CD4-positive, alpha-beta T cell treated with Interleukin-6 at 100 ng/mL for 8 hours (primary cell): ENCODE measurements around the gene PHF2.

Source experiments
- DNase-seq: peaks from one replicate; pipeline ENCODE4 v3.0.0-alpha.2; 2020; ENCODE audit warnings: mixed read lengths, low spot score

Gene PHF2

DNA sequence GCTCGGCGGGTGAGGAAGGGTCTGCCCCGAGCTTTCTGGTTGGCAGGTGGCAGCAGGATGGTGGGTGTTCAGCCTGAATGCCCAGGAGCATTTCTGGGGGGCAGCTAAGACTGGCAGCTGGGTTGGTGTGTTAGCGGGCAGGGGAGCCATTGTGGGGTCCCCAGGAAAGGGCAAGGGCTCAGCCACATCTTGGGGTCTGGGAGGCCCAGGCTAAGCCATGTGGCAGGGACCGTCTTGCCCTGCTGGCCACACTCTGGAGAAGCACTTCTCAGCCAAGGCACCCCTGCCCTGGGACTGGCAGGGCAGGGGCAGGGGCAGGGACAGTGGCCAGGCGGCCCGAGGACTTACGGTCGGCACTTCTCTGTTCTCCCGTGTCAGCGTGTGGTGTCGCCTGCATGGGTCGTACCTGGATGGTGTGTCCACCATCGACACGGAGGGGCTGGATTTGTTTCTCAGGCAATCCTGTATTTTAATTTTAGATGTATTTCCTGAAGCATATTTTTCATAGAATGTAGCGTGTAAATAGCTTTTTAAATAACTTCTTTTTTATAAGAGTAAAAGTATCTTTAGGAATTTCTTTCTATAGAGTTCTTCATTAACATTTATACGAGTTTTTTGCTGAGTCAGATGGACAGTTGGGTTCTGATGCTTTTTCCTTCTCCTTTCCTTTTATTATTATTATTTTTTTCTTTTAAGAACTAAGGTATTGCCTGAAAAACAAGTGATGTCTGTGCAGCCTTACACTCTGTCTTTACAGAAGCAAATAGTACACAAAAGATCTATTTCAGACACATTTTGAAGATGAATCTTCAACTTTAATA is 102.0 kb downstream of the PHF2 start:
- no peak for DNase-seq

- peak; percentile 0 for DNase-seq
These were observed 103.4 kb downstream of the PHF2 start for GRCh38 chr9:93679536-93680442.

GRCh38 chr9:93680443-93681268 is 104.3 kb downstream of the PHF2 start:
- DNase-seq, result no peak

GRCh38 chr9:93681269-93682154 is 105.1 kb downstream of the PHF2 start:
- no peak for DNase-seq

DNA sequence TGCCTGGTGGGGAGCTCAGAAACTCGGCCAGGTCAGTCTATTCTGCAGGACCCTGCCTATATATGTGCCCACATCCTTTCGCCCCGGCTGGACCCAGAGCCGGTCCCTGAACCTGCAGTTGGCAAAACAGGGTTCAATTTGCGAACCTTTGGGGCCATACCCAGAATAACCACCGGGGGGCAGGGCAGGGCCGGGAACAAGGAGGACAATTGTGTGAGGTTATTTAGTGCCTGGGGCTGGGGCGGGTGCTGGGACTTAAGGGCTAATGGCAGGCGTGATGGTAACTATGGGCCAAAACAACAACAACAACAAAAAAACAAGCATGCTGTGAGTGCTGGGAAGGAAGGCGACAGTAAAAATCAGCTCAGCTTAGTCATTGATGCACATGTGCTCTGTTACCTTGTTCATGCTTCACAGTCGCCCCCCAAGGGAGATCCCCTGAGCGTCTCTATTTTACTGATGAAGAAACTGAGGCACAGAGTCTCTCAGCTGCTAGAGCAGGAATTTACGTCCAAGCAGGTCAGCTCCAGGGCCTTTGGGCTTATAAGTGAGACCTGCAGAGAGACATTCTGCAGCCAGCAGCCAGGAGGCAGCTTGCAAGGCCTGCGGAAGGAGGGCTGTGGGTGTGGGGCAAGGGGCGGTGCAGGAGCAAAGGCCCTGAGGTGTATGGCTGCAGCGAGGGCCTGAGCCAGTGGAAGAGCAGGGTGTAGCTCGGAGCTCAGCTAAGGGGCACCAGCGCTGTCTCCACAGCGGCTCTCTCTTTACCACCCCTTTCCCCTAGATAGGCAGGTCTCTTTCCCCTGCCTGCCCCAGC is 106.0 kb downstream of the PHF2 start:
- no peak for DNase-seq

- no peak for DNase-seq
These were observed 107.1 kb downstream of the PHF2 start for GRCh38 chr9:93683331-93684134.

- no peak for DNase-seq
These were observed 107.9 kb downstream of the PHF2 start for GRCh38 chr9:93684161-93684765.

DNA sequence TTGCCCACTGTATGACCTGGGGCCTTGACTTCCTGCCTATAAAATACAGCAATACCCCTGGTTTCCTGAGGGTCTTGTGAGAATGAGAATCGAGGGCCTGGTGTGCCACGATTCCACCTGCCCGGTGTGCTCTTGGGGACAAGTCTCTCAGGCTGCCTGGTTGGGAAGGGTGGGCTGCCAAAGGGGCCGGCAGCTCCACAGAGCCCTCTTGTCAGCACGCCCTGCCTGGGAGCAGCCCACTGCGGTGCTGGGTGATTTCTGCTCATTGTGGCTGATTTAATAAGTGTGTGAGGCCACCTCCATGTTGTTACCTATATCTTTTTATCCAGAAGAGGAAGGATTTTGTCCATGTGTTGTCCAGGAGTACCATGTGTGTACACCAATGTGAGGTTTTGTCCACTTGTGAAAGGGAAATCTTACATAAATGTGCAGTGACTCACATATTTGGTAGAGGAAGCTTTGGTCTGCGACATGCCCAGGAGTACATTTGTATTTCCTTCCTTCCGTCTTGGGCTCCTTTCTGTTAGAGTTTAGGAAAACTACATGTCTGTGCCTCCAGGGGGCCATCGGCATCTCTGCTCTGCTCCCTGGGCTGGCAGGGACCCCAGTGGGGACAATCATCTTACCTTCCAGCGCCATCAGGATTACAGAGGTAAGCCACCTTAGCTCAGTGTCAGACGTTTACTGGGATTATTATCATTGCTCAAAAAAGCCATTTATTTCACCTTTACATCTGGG is 108.6 kb downstream of the PHF2 start:
- no peak for DNase-seq

DNA sequence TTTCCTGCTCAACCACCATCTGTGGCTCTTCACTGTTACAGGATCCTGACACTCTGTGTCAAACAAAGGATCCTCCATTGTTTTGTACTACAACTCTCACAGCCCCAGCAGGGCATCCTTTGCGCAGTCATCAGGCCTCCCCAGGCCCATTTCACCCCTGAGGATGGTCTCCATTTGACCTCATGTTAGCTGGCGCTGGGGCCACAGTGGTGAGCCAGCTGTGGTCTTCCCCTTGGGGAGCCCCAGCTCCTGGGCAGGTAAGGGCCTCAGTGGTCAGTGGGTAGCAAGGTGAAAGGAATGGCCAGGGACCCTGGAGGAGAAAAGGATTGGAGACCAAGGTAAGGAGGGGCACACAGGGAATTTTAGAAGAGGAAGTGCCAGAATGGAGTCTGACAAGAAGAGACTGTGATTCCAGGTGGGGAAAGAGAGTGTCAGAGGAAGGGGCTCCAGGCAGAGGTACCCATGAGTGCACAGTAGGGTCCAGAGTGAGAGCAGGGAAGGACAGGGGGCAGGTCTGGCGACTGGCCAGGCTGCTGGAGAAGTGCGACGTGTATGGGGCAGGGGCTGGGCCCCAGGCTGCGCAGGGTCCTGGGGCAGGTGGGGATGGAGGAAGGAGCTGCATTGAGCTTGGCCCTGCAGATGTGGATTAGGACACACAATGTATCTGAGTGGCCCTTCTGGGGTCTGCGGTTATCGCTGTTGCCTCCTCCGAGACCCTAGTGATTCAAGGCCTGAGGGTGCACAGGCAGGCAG is 109.9 kb downstream of the PHF2 start:
- no peak for DNase-seq

GRCh38 chr9:93686880-93687236 is 110.5 kb downstream of the PHF2 start:
- no peak for DNase-seq

DNA sequence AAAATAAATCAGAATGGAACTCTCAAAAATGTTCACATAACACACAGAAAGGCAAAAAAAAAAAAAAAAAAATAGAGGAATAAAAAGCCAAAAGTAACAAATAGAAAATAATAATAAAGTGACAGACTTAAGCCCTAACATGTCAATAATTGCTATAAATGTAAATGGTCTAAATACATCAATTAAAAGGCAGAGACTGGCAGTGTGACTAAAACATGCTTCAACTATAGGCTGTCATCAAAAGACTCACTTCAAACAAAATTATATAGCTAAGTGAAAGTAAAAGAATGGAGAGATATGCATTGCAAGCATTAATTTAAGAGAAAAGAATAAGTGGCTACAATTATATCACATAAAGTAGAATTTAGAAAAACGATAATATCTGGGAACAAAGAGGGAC is 114.2 kb downstream of the PHF2 start:
- no peak for DNase-seq

GRCh38 chr9:93693129-93693528 is 116.7 kb downstream of the PHF2 start:
- no peak for DNase-seq

GRCh38 chr9:93697352-93698139 is 121.2 kb downstream of the PHF2 start:
- DNase-seq, result no peak

- DNase-seq, result no peak
These were observed 121.9 kb downstream of the PHF2 start for GRCh38 chr9:93698140-93698908.

GRCh38 chr9:93699650-93700049 is 123.3 kb downstream of the PHF2 start:
- DNase-seq, result no peak
